Activated T-cell treated with anti-CD3 and anti-CD28 coated beads, Interleukin-2, amount 50 U/mL, for 72 hours (primary cell): ENCODE results near the gene TBC1D25. TPM values are rescaled to one million over a fixed set of nuclear protein-coding genes. Genes with fewer than 3 reads are reported as not detected.
"Not testable (repeated sequence)": the region's sequence is repeated elsewhere in the genome, so short reads cannot be mapped to it uniquely, and the experiment has no call there.

ENCODE experiments used
- ATAC-seq, 2 donors: fragments of 150-1000 bp; cut with Tn5 transposase; replicated peaks in 1 of 2; 2 replicates each; pipeline ENCODE4 v1.10.0; 2021; ENCODE audit warnings: moderate library complexity in 2 of 2, mild to moderate bottlenecking in 1 of 2
- DNase-seq, 2 donors: peaks; one replicate each; pipeline ENCODE4 v3.0.0; 2021 to 2022; ENCODE audit warnings: mixed read lengths in 1 of 2
- H3K27ac Mint-ChIP-seq: one replicate; pipeline ENCODE4 v1.8.0; 2022; ENCODE audit warnings: mild to moderate bottlenecking, moderate library complexity, mixed read lengths
- H3K27me3 Mint-ChIP-seq: one replicate; pipeline ENCODE4 v1.8.0; 2022; ENCODE audit warnings: low read depth, mixed read lengths
- H3K36me3 Mint-ChIP-seq, 2 donors: one replicate each; pipeline ENCODE4 v1.8.0; 2022; ENCODE audit warnings: mixed read lengths in 2 of 2, mild to moderate bottlenecking in 1 of 2; ENCODE audit not compliant: insufficient read depth in 2 of 2
- H3K4me1 Mint-ChIP-seq: one replicate; pipeline ENCODE4 v1.8.0; 2022; ENCODE audit warnings: low read depth, mixed read lengths
- H3K4me3 Mint-ChIP-seq, 2 donors: one replicate each; pipeline ENCODE4 v1.8.0; 2022; ENCODE audit warnings: mild to moderate bottlenecking in 2 of 2, mixed read lengths in 2 of 2, moderate library complexity in 2 of 2
- H3K9me3 Mint-ChIP-seq, 2 donors: one replicate each; pipeline ENCODE4 v1.8.0; 2022; ENCODE audit warnings: mixed read lengths in 2 of 2
- total RNA-seq, 2 donors: library from RNA; stranded (reverse); gene quantifications; one replicate each; pipeline ENCODE4 v1.2.3, GENCODE V29; 2022

Gene TBC1D25
- total RNA-seq, 2 donors from 2014 or later = 20.4 to 20.5 TPM

DNA sequence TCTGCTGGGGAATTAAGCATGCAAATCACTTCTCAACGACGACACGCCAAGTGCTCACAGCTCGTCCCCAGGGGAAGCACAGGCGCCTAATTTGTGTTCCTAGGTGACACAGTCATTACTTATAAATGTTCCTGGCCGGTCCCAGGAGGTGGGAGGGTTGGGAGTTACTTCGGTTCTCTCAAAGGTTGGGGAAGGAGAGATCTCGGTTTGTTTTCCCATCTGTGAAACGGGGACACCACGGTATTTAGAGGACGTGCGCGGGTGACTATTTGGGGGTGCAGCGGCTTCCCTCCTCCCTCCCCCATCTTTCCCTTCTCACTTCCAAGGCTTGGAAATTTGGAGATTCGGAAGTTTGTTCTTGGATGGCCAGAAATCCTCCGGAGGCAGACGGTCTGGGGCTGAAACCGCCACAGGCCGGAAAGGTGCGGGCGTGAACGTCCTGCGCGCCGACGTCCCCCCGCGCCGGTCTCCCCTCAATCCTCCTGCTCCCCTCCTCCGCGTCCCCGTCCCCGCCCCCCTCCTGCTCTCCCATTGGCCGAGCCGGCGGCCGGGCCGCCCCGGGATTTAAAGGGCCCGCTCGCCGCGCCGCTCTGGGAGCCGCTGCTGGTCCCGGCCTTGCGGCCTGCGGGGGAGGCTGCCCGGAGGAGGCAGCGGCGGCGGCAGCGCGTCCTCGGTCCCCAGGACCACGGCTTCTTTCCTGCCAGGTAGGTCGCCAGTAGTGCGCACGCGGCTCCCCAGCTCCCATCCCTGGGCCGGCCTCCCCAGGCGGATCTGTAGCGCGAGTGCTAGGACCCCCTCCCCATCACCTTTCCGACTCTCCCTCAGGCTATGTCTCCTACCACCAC, 30.9 kb upstream of the TBC1D25 start, which contains the start of gene PORCN:
PORCN (plus strand) TSS at position 593 of the 845 bp plus-strand sequence. CDS start 829 bp downstream, outside the sequence.
- no peaks in the 10 kb centered on the region for H3K9me3 Mint-ChIP-seq
- DNase-seq (peak; percentile 83 to 85), ATAC-seq (peak; percentile 98)
- no peaks in the 10 kb centered on the region for H3K27me3 Mint-ChIP-seq
- H3K4me3 Mint-ChIP-seq = peak within 1 kb of the TSS; percentile 88 to 91
- peaks cover 0 to 1% of the 10 kb centered on the region in 2 donors for H3K36me3 Mint-ChIP-seq
- no peak within 1 kb of the TSS for H3K27ac Mint-ChIP-seq
- peaks cover 8% of the 10 kb centered on the region for H3K4me1 Mint-ChIP-seq

DNA sequence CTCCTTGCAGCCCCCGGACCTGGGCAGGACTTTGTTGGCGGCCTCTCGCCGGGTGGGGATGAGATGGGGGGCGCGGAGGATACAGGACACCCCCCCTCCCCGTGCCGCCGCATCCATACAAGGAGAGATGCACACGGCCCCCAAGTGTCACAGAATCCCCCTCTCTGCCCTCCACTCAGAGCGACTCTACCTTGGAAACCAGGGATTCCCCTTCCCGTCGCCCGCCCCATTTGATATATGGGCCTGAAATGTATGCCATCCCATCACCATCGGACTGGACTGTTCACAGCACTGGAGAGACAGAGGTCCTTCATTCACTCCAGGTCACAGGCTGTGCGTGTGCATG, 30.3 kb upstream of the TBC1D25 start:
- Mint-ChIP-seq H3K4me1 (peaks cover 8% of the 10 kb centered on the region), H3K36me3 (peaks cover 0 to 1% of the 10 kb centered on the region in 2 donors), H3K9me3 (no peaks in the 10 kb centered on the region), H3K4me3 (peak overlapping the region; percentile 88 to 91), H3K27ac (no peak overlapping the region), H3K27me3 (no peaks in the 10 kb centered on the region)
- peak; percentile 8 to 27 for ATAC-seq
- no peak for DNase-seq

DNA sequence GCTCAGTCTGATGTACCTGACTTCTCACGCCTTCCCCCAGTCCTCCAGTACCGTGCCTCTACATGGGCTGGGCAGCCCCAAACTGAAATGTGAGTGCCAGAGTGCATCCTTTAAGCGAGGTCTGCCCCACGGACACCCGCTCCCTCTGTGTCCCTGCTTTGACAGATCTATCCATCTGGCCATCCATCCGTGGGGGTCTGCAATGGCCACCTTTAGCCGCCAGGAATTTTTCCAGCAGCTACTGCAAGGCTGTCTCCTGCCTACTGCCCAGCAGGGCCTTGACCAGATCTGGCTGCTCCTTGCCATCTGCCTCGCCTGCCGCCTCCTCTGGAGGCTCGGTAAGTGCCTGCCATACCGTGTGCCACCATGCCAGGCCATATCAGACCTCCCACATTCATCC, 29.9 kb upstream of the TBC1D25 start:
- no peaks in the 10 kb centered on the region for H3K9me3 Mint-ChIP-seq
- H3K4me3 Mint-ChIP-seq = peak overlapping the region; percentile 88 to 91
- H3K27me3 Mint-ChIP-seq = no peaks in the 10 kb centered on the region
- H3K27ac Mint-ChIP-seq = no peak overlapping the region
- H3K36me3 Mint-ChIP-seq = peaks cover 0 to 1% of the 10 kb centered on the region in 2 donors
- no peak for DNase-seq
- no peak for ATAC-seq
- peaks cover 8% of the 10 kb centered on the region for H3K4me1 Mint-ChIP-seq

DNA sequence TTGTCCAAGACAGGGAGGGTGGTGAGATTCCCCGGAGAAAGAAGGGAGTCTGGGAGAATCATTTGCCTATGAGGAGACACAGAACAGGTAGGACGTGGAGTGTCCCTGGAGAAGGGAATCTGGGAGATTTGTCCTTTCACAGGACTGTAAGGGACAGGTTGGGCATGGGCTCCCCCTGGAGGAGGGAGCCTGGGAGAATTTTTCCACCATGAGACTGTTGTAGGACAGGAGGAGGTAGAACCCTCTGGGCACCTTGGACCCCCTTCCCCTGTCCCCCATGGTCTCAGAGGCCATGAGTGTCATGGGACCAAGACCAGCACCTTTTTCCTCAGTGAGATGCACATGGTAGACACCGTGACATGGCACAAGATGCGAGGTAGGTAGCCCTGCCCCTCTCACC, 28.0 kb upstream of the TBC1D25 start:
- H3K27ac Mint-ChIP-seq = no peak overlapping the region

DNA sequence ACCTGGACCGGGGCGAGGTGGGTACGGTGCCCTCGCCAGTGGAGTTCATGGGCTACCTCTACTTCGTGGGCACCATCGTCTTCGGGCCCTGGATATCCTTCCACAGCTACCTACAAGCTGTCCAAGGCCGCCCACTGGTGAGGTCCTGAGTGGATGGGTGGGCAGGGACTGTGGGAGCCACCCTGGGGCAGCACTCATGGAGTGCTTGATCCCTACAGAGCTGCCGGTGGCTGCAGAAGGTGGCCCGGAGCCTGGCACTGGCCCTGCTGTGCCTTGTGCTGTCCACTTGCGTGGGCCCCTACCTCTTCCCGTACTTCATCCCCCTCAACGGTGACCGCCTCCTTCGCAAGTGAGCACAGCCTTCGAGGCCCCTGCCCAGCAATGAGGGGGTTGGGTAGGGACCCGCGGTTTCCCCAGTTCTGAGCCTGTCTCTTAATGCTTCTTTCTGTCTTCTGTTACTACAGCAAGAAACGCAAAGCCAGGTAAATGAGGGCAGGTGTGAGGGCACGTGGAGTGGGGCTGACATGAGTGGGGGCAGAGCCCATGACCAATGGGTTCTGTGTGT, 27.1 kb upstream of the TBC1D25 start:
- no peak overlapping the region for H3K27ac Mint-ChIP-seq
- peaks cover 8% of the 10 kb centered on the region for H3K4me1 Mint-ChIP-seq
- no peaks in the 10 kb centered on the region for H3K27me3 Mint-ChIP-seq
- peaks cover 0 to 1% of the 10 kb centered on the region in 2 donors for H3K36me3 Mint-ChIP-seq
- no peak for ATAC-seq
- no peaks in the 10 kb centered on the region for H3K9me3 Mint-ChIP-seq
- H3K4me3 Mint-ChIP-seq = no peak overlapping the region
- no peak for DNase-seq

More for the DNA sequence above, 28.0 kb upstream of the TBC1D25 start:
- Mint-ChIP-seq H3K4me3 (no peak overlapping the region), H3K27me3 (no peaks in the 10 kb centered on the region), H3K9me3 (no peaks in the 10 kb centered on the region), H3K36me3 (peaks cover 0 to 1% of the 10 kb centered on the region in 2 donors), H3K4me1 (peaks cover 8% of the 10 kb centered on the region)
- DNase-seq (no peak), ATAC-seq (no peak)

DNA sequence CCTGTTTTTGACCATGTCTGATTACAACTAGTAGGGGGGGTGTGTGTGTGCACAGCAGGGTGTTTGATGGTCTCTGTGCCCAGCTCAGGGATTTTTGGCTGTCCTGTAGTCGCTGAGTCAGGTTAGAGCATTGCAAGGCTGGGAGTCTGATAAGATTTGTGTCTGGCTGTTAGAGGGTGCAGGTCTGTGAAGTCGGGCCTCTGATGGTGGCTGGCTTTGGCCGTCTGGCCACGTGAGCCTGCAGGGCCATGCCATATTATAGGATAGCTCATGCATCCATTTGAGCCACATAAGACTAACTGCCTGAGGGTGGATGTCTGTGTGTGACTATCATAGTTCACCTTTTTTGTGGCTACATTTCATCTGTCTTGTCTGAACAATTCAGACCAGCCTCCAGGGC, 25.8 kb upstream of the TBC1D25 start:
- Mint-ChIP-seq H3K4me3 (no peak overlapping the region), H3K9me3 (no peaks in the 10 kb centered on the region), H3K4me1 (peaks cover 8% of the 10 kb centered on the region), H3K27me3 (no peaks in the 10 kb centered on the region), H3K27ac (no peak overlapping the region), H3K36me3 (peaks cover 0 to 1% of the 10 kb centered on the region in 2 donors)
- DNase-seq (no peak), ATAC-seq (no peak)

DNA sequence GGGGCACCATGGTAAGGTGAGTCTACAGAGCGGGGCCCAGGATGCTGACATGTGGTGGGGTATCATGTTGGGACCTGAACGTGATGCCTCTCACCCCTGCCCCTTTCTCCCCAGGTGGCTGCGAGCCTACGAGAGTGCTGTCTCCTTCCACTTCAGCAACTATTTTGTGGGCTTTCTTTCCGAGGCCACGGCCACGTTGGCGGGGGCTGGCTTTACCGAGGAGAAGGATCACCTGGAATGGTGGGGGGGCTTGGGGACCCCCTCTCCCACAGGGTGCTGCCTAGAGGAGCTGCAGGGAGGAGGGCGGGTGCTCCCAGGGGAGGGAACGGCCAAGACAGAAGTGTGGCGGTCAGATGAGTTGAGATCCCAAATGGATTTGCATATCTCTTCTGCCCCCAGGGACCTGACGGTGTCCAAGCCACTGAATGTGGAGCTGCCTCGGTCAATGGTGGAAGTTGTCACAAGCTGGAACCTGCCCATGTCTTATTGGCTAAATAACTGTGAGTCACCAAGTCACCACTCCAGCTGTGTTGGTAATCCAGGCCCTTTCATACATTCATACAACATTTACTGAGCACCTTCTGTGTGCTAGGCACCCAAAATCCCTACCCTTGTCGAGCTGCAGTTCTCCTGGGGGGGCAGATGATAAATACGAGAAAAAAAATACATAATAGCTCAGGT, 25.2 kb upstream of the TBC1D25 start:
- Mint-ChIP-seq H3K4me3 (no peak overlapping the region), H3K27ac (no peak overlapping the region), H3K9me3 (no peaks in the 10 kb centered on the region), H3K27me3 (no peaks in the 10 kb centered on the region), H3K4me1 (peaks cover 8% of the 10 kb centered on the region), H3K36me3 (peaks cover 0 to 1% of the 10 kb centered on the region in 2 donors)
- DNase-seq (no peak), ATAC-seq (no peak)

DNA sequence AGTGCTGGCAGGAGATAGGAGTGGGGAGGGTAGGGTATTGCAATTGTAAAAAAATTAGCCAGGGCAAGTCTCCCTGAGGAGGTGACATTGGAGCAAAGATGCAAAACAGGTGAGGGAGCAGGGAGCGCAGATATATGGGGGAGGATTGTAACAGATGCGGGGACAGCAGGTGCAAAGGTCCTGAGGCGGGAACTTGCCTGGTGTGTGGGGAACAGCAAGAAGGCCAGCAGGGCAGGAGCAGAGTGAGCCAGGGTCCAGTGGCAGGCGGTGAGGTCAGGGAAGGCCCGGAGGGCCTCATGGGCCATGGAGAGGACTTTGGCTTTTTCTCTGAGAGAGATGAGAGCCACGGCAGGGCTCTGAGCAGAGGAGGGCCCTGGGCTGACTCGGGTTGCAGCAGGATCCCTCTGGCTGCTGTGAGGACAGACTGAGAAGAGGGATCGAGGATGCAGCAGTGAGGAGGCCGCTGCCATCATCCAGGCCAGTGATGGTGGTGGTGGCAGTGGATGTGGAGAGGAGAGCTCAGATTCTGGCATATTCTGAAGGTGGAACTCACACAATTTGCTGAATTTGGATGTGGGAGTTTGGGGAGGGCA, 24.6 kb upstream of the TBC1D25 start:
- H3K27ac Mint-ChIP-seq = no peak overlapping the region

DNA sequence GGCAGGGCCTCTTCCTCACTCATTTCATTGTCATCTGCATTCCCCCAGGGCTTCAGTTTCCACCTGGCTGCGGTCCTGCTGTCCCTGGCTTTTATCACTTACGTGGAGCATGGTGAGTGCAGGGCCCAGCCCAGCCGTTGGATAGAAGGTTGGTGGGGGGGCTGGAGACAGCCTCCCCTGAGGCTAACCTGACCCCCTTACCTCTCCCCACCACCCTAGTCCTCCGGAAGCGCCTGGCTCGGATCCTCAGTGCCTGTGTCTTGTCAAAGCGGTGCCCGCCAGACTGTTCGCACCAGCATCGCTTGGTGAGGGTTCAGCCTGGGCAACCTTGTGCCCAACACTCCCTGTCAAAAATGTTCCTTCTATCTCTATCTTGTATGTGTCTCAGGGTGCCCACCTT, 23.7 kb upstream of the TBC1D25 start:
- Mint-ChIP-seq H3K27me3 (no peaks in the 10 kb centered on the region), H3K4me1 (peaks cover 5% of the 10 kb centered on the region), H3K9me3 (no peaks in the 10 kb centered on the region), H3K4me3 (no peak overlapping the region), H3K27ac (no peak overlapping the region), H3K36me3 (no peaks in the 10 kb centered on the region)
- no peak for ATAC-seq
- DNase-seq = no peak

More for the DNA sequence above, 24.6 kb upstream of the TBC1D25 start:
- H3K4me1 Mint-ChIP-seq = peaks cover 2% of the 10 kb centered on the region
- H3K9me3 Mint-ChIP-seq = no peaks in the 10 kb centered on the region
- H3K27me3 Mint-ChIP-seq = no peaks in the 10 kb centered on the region
- no peak for DNase-seq
- no peak for ATAC-seq
- peaks cover 0 to 1% of the 10 kb centered on the region in 2 donors for H3K36me3 Mint-ChIP-seq
- H3K4me3 Mint-ChIP-seq = no peak overlapping the region

DNA sequence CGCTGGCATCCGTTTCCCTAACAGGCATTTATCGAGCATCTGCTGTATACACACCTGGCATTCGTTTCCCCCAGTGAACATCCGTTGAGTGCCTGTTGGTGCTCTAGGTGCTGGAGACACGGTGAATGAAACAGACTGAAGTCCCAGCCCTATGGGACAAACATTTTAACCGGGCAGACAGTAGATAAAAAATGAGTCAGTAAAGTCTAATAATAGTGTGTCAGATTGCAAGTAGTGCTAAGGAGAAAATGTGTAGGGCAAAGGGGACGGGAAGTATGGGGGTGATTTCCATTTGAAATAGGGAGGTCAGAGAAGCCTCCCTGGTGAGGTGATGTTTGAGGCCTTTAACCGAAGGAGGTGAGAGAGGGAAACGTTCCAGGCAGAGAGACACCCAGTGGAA, 23.2 kb upstream of the TBC1D25 start:
- Mint-ChIP-seq H3K27me3 (no peaks in the 10 kb centered on the region), H3K9me3 (no peaks in the 10 kb centered on the region), H3K27ac (no peak overlapping the region), H3K36me3 (peaks cover 0 to 1% of the 10 kb centered on the region in 2 donors), H3K4me3 (no peak overlapping the region), H3K4me1 (peaks cover 10% of the 10 kb centered on the region)
- DNase-seq = no peak
- ATAC-seq = no peak

DNA sequence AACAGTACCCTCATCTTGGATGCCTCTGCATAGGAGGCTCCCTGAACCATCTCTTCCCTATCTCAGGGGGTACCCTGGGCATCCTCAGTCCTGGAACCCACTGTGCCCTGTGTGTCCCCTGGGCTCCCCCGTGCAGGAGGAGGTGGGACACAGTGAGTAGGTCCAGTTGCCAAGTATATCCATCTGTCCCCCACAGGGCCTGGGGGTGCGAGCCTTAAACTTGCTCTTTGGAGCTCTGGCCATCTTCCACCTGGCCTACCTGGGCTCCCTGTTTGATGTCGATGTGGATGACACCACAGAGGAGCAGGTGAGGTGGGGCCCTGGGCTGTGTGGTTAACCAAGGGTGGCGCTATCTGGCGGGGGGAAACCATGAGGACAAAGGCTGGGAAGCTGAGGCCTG, 22.5 kb upstream of the TBC1D25 start:
- H3K4me3 Mint-ChIP-seq = no peak overlapping the region
- DNase-seq (no peak), ATAC-seq (no peak)
- H3K27me3 Mint-ChIP-seq = no peaks in the 10 kb centered on the region
- no peak overlapping the region for H3K27ac Mint-ChIP-seq
- H3K4me1 Mint-ChIP-seq = peaks cover 10% of the 10 kb centered on the region
- H3K9me3 Mint-ChIP-seq = no peaks in the 10 kb centered on the region
- peaks cover 0 to 2% of the 10 kb centered on the region in 2 donors for H3K36me3 Mint-ChIP-seq

DNA sequence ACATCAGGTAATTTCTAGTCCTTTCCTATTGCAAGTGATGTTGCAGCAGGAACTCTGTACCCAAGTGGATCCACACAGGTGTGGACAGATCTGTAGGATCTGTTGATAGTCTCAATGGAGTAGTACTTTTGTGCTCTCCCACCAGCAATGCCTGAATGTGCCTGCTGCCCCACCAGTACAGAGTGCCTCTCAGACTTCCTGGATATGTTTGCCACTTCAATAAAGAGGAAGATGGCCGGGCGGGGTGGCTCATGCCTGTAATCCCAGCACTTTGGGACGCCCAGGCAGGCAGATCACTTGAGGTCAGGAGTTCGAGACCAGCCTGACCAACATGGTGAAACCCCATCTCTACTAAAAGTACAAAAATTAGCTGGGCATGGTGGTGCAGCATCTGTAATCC, 20.0 kb upstream of the TBC1D25 start:
- not testable (repeated sequence) for H3K36me3 Mint-ChIP-seq, H3K27me3 Mint-ChIP-seq, DNase-seq, ATAC-seq, H3K9me3 Mint-ChIP-seq, H3K4me3 Mint-ChIP-seq
- Mint-ChIP-seq H3K4me1 (peaks cover 14% of the 10 kb centered on the region), H3K27ac (peak overlapping the region; percentile 48)

DNA sequence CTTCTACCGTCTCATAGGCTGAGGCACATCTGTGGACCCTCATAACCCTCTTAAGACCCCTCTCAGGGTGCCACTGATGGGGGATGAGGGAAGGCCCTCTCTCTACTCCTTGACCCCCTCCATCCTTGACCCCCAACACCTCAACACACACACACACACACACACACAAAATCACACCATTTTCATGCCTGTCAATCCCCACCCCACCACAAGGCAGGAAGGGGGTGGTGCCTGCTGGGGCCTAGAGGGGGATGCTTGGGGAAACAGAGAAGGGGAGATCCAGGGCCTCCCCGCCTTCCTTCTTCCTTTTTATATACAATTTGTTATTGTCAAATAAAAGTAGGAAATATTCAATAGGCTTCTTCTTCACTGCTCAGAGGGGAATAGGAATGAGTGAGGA, 19.1 kb upstream of the TBC1D25 start:
- Mint-ChIP-seq H3K27ac (peak overlapping the region; percentile 95), H3K4me1 (peaks cover 18% of the 10 kb centered on the region), H3K27me3 (no peaks in the 10 kb centered on the region), H3K4me3 (peak overlapping the region; percentile 86 to 91), H3K36me3 (peaks cover 6% of the 10 kb centered on the region in 2 donors), H3K9me3 (no peaks in the 10 kb centered on the region)
- no peak for ATAC-seq
- peak; percentile 22 for DNase-seq
